ENCODE measurements around the gene ZFAND4. TPM values are rescaled to one million over a fixed set of nuclear protein-coding genes. Genes with fewer than 3 reads are reported as not detected.
"Not testable (repeated sequence)": the region's sequence is repeated elsewhere in the genome, so short reads cannot be mapped to it uniquely, and the experiment has no call there.

ZFAND4 gene
- total RNA-seq, 1 experiment from 2014 or later: 18.3 TPM

DNA sequence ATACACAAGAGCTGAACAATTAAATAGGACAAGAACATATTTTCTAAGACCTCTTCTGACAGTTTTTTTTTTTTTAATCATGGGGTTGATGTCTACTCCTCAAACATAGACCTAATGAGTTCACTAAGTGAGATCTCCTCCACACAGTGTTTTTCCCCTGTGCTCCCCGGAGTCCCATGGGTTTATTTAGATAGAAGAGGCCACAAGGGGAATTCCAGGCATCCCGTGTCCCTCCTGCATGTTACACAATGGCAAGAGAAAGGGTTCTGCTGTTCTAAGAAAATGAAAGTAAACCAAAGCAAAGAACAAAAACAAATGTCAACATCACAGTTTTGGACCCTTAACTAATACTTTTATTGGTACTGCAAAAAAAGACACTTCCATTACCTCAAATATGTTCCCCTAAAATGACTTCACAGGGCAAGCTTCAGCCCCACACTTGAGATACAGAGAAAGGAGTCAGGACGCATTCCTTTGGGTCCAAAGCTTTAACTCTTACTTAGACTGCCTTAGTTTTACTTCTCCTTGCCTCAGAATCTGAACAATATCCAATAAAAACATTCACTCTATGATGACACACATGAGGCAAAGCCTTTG, 37.7 kb upstream of the ZFAND4 start:
- ATAC-seq; POLR2A ChIA-PET; H3K27me3 Mint-ChIP-seq (ENCODE audit: low read depth); H3K27ac Mint-ChIP-seq; H3K9me3 Mint-ChIP-seq; H3K4me3 Mint-ChIP-seq; DNase-seq (ENCODE audit: low spot score); H3K4me1 Mint-ChIP-seq; CTCF ChIA-PET; H3K36me3 Mint-ChIP-seq: not testable (repeated sequence)

- ATAC-seq, H3K4me1 Mint-ChIP-seq: not testable (repeated sequence)
Measured at GRCh38 chr10:45678467-45678866, 5.9 kb upstream of the ZFAND4 start.

DNA sequence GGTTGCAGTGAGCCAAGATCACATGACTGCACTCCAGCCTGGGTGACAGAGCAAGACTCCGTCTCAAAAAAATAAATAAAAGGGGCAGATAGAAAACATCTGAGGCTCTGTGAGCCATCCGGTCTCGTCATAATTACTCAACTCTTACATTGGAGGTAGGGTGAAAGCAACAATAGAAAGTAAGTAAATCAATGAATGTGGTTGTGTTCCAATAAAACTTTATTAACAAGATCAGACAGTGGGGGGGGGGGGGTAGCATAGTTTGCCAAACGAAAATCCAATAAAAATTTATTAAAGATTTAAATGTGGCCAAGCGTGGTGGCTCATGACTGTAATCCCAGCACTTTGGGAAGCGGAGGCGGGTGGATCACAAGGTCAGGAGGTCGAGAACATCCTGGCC, 2.8 kb upstream of the ZFAND4 start:
- TF ChIP-seq ATF1 (CRISPR knock-in tag; IDR thresholded peaks at IDR 0.05) (no peak), ZNF396 (CRISPR knock-in tag; IDR thresholded peaks at IDR 0.05; ENCODE audit: borderline replicate concordance) (no peak), ZMAT4 (CRISPR knock-in tag; IDR thresholded peaks at IDR 0.05) (no peak), HMGXB4 (CRISPR knock-in tag; IDR thresholded peaks at IDR 0.05) (no peak), USF2 (CRISPR knock-in tag; IDR thresholded peaks at IDR 0.05) (no peak), GRHL2 (CRISPR knock-in tag; IDR thresholded peaks at IDR 0.05; ENCODE audit: insufficient replicate concordance, severe bottlenecking) (no peak)
- TF ChIP-seq, protein P1, sequence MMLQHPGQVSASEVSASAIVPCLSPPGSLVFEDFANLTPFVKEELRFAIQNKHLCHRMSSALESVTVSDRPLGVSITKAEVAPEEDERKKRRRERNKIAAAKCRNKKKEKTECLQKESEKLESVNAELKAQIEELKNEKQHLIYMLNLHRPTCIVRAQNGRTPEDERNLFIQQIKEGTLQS (CRISPR knock-in tag; conservative IDR thresholded peaks at IDR 0.05): no peak
- no peak for ATAC-seq
- Mint-ChIP-seq H3K4me3 (no peak overlapping the region), H3K27me3 (ENCODE audit: low read depth) (no peaks in the 10 kb centered on the region), H3K36me3 (no peaks in the 10 kb centered on the region), H3K4me1 (peaks cover 20% of the 10 kb centered on the region), H3K27ac (no peak overlapping the region), H3K9me3 (no peaks in the 10 kb centered on the region)
- DNase-seq (ENCODE audit: low spot score): no peak
- ChIA-PET CTCF (no interaction called here), POLR2A (no interaction called here)

More at GRCh38 chr10:45678467-45678866, 5.9 kb upstream of the ZFAND4 start:
- H3K27ac Mint-ChIP-seq; H3K4me3 Mint-ChIP-seq; POLR2A ChIA-PET; CTCF ChIA-PET; H3K36me3 Mint-ChIP-seq; H3K9me3 Mint-ChIP-seq; DNase-seq (ENCODE audit: low spot score); H3K27me3 Mint-ChIP-seq (ENCODE audit: low read depth): not testable (repeated sequence)

DNA sequence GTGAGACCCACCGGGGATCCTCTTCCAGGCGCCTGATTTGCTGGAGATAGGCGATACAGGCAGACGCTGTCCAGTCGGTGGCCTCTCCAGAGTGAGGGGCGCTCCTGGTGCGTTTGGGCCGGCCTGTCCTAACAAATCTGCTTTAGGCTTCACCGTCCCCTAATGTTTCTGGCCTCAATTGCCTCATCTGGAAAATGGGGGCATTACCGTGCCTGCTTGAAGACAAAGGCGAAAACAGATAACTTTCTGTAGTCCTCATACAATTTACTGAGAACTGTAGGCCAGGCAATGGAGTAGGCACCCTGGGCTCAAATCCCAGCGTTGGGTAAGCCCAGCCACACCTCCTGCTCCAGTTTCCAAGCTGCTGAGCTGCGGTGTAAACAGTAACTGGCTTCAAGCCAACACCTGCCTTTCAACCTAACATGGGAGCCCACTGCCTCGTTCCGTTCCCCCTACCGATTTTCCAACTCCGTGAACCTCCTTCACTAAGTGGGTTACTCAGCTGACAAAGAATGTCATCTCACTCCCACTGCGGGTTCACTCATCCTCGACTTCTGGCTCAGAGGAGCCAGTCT, 589 bp upstream of the ZFAND4 start:
- peak overlapping the region; percentile 95 for H3K27ac Mint-ChIP-seq
- POLR2A ChIA-PET: interaction anchor here (0.6 kb wide), 1 partner anchor 110 kb away, joined by 3 read pairs; no protein-coding TSS in a partner anchor
- CTCF ChIA-PET: interaction anchor here (1.1 to 3.5 kb wide), 2 partner anchors 208 to 423 kb away, joined by 9 to 27 read pairs; no protein-coding TSS in a partner anchor
- TF ChIP-seq EMX1 (CRISPR knock-in tag; IDR thresholded peaks at IDR 0.05): no peak
- no peak for TF ChIP-seq ZNF512 (CRISPR knock-in tag; IDR thresholded peaks at IDR 0.05; ENCODE audit: borderline replicate concordance)
- TF ChIP-seq RELA (CRISPR knock-in tag; IDR thresholded peaks at IDR 0.05; ENCODE audit: borderline replicate concordance): no peak
- no peak for TF ChIP-seq TEAD4 (CRISPR knock-in tag; IDR thresholded peaks at IDR 0.05)
- TF ChIP-seq CREB1 (CRISPR knock-in tag; IDR thresholded peaks at IDR 0.05): peak; percentile 62
- peak; percentile 98 for TF ChIP-seq GTF2I (CRISPR knock-in tag; conservative IDR thresholded peaks at IDR 0.05)
- ATAC-seq (peak; percentile 0; the same call in 1 of the 2 replicates), DNase-seq (ENCODE audit: low spot score) (peak; percentile 17)
- H3K36me3 Mint-ChIP-seq: no peaks in the 10 kb centered on the region
- no peaks in the 10 kb centered on the region for H3K9me3 Mint-ChIP-seq
- no peaks in the 10 kb centered on the region for H3K27me3 Mint-ChIP-seq (ENCODE audit: low read depth)
- H3K4me1 Mint-ChIP-seq: peaks cover 22% of the 10 kb centered on the region
- peak overlapping the region; percentile 56 for H3K4me3 Mint-ChIP-seq

GRCh38 chr10:45671300-45671699, 1.3 kb downstream of the ZFAND4 start:
- H3K9me3 Mint-ChIP-seq; H3K27ac Mint-ChIP-seq; H3K36me3 Mint-ChIP-seq; POLR2A ChIA-PET; ATAC-seq; DNase-seq (ENCODE audit: low spot score); H3K27me3 Mint-ChIP-seq (ENCODE audit: low read depth): not testable (repeated sequence)
- H3K4me1 Mint-ChIP-seq: peaks cover 22% of the 10 kb centered on the region
- CTCF ChIA-PET: interaction anchor here (3.5 kb wide), 1 partner anchor 206 kb away, joined by 27 read pairs; no protein-coding TSS in a partner anchor
- peak overlapping the region; percentile 92 for H3K4me3 Mint-ChIP-seq

DNA sequence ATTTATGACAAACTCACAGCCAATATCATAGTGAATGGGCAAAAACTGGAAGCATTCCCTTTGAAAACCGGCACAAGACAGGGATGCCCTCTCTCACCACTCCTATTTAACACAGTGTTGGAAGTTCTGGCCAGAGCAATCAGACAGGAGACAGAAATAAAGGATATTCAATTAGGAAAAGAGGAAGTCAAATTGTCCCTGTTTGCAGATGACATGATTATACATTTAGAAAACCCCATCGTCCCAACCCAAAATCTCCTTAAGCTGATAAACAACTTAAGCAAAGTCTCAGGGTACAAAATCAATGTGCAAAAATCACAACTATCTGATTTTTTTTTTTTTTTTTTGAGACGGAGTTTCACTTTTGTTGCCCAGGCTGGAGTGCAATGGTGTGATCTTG, 2.7 kb downstream of the ZFAND4 start:
- not testable (repeated sequence) for H3K4me3 Mint-ChIP-seq; H3K9me3 Mint-ChIP-seq; H3K36me3 Mint-ChIP-seq; ATAC-seq; H3K27me3 Mint-ChIP-seq (ENCODE audit: low read depth); DNase-seq (ENCODE audit: low spot score)
- CTCF ChIA-PET: interaction anchor here (0.9 kb wide), 1 partner anchor 205 kb away, joined by 4 read pairs; no protein-coding TSS in a partner anchor
- Mint-ChIP-seq H3K4me1 (peaks cover 22% of the 10 kb centered on the region), H3K27ac (0 out of 2 replicates have a peak overlapping the region, but pooled peaks have one; percentile 13)
- POLR2A ChIA-PET: interaction anchor here (0.6 kb wide), 1 partner anchor 39 kb away, joined by 4 read pairs; no protein-coding TSS in a partner anchor
